ENCODE measurements around the gene LPIN1. TPM values are rescaled to one million over a fixed set of nuclear protein-coding genes. Genes with fewer than 3 reads are reported as not detected.

The LPIN1 gene
- total RNA-seq, 4 donors from 2014 or later = 55.2 to 77.0 (median 72.8) TPM

DNA sequence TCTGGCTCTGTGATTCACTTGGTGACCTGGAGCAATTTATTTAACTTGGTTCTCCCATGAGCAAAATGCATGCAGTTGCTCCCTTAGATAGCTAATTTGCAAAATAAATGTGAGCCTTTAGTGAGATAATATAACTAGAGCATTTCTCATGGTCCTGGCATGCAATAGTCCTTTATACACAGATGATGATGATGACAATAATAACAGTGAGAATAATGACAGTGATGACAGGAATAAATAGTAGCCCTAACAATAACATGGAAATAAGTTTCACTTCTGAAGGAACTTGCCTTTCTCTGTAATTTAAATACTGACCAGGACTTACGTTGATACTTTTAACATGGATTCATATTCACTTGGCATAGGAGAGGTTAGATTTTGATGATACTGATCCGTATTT, 49.2 kb downstream of the LPIN1 start:
- Histone ChIP-seq H3K4me1 (no peaks in the 10 kb centered on the region), H3K36me3 (peaks cover 75 to 98% (median 90%) of the 10 kb centered on the region in 4 donors), H3K9me3 (no peaks in the 10 kb centered on the region), H3K27me3 (no peaks in the 10 kb centered on the region), H3K27ac (replicated peaks in 1 of 4) (no peak overlapping the region), H3K4me3 (no peak overlapping the region)
- no peak for DNase-seq (ENCODE audit: extremely low spot score)
- intact Hi-C loops (cut with DNase I) = no loop called here
- no peak for TF ChIP-seq POLR2AphosphoS5 (IDR thresholded peaks at IDR 0.05)
- 85% methylated on average over 2 of the region's 2 CpGs for WGBS

DNA sequence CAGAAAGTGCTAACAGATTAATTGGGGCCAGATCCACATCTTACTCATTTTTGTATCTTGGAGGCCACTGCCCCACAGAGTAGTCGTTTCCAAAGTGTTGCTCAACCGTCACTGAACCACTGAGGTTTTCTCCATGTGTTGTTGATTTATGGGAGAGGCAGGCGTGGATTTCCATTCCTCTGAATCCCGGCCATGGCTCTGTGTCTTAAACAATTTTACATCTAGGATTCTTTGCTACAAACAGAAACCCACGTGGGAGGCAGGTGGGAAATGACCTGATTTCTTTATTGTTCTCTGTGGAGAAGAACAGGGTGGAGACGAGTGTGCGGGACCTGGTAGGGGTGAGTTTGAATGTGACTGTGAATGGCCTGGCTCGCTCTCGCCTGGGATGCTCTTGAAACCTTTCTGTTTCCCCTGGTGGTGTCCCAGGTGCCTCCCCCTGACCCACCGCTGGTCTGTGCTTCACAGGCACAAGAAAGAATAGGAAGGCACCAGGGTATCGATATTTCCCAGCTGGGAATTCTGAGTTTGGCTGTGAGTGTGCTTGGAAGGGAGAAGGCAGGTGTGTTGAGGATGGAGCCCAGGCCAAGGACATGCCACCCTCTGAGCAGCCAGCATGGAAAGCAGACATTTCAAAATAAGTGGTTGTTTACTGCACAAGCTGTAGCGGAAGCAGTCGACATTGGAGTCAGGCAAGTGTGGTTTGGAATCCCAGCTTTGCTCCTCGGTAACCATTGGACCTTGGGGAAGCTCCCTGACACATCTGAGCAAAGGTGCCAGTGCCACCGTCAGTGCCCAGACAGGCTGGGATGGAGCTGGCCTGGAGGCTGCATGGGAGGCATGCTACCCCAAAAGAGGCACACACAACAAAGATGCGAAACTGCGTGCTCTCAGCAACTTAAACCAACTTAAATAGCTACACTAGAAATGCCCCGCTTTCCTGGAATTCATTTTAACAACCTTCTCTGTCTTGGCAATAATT, 50.0 kb downstream of the LPIN1 start:
- no peaks in the 10 kb centered on the region for H3K27me3 ChIP-seq
- no peak overlapping the region for H3K4me3 ChIP-seq
- intact Hi-C loops (cut with DNase I) = no loop called here
- peaks cover 70 to 97% (median 85%) of the 10 kb centered on the region in 4 donors for H3K36me3 ChIP-seq
- no peak for DNase-seq (ENCODE audit: extremely low spot score)
- TF ChIP-seq EP300 (IDR thresholded peaks at IDR 0.05) (no peak), POLR2AphosphoS5 (IDR thresholded peaks at IDR 0.05) (peak in 1 of 2 donors; percentile 10), POLR2A (IDR thresholded peaks at IDR 0.05; ENCODE audit: low read depth) (no peak)
- TF ChIP-seq, protein P1, sequence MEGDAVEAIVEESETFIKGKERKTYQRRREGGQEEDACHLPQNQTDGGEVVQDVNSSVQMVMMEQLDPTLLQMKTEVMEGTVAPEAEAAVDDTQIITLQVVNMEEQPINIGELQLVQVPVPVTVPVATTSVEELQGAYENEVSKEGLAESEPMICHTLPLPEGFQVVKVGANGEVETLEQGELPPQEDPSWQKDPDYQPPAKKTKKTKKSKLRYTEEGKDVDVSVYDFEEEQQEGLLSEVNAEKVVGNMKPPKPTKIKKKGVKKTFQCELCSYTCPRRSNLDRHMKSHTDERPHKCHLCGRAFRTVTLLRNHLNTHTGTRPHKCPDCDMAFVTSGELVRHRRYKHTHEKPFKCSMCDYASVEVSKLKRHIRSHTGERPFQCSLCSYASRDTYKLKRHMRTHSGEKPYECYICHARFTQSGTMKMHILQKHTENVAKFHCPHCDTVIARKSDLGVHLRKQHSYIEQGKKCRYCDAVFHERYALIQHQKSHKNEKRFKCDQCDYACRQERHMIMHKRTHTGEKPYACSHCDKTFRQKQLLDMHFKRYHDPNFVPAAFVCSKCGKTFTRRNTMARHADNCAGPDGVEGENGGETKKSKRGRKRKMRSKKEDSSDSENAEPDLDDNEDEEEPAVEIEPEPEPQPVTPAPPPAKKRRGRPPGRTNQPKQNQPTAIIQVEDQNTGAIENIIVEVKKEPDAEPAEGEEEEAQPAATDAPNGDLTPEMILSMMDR (IDR thresholded peaks at IDR 0.05) = no peak
- WGBS = 85% methylated on average over 17 of the region's 18 CpGs
- H3K4me1 ChIP-seq = no peaks in the 10 kb centered on the region
- no peaks in the 10 kb centered on the region for H3K9me3 ChIP-seq
- H3K27ac ChIP-seq (replicated peaks in 1 of 4) = no peak overlapping the region

DNA sequence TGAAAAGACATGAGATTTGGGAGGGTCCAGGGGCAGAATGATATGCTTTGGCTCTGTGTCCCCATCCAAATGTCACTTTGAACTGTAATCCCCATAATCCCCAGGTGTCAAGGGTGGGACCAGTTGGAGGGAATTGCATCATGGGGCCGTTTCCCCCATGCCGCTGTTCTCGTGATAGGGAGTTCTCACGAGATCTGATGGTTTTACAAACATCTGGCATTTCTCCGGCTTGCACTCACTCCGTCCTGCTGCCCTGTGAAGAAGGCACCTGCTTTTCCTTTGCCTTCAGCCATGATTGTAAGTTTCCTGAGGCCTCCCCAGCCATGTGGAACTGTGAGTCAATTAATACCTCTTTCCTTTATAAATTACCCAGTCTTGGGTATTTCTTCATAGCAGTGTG, 51.4 kb downstream of the LPIN1 start:
- H3K27ac ChIP-seq (replicated peaks in 1 of 4) = no peak overlapping the region
- no peak overlapping the region for H3K4me3 ChIP-seq
- H3K36me3 ChIP-seq = peaks cover 56 to 97% (median 82%) of the 10 kb centered on the region in 4 donors
- no peak for DNase-seq (ENCODE audit: extremely low spot score)
- WGBS = 92% methylated on average over 6 of the region's 6 CpGs
- no peaks in the 10 kb centered on the region for H3K9me3 ChIP-seq
- H3K27me3 ChIP-seq = no peaks in the 10 kb centered on the region
- H3K4me1 ChIP-seq = no peaks in the 10 kb centered on the region
- intact Hi-C loops (cut with DNase I) = no loop called here
- TF ChIP-seq POLR2AphosphoS5 (IDR thresholded peaks at IDR 0.05) = no peak
- TF ChIP-seq POLR2A (IDR thresholded peaks at IDR 0.05; ENCODE audit: low read depth) = no peak
- no peak for TF ChIP-seq EP300 (IDR thresholded peaks at IDR 0.05)
- TF ChIP-seq, protein P1 (IDR thresholded peaks at IDR 0.05) = no peak

DNA sequence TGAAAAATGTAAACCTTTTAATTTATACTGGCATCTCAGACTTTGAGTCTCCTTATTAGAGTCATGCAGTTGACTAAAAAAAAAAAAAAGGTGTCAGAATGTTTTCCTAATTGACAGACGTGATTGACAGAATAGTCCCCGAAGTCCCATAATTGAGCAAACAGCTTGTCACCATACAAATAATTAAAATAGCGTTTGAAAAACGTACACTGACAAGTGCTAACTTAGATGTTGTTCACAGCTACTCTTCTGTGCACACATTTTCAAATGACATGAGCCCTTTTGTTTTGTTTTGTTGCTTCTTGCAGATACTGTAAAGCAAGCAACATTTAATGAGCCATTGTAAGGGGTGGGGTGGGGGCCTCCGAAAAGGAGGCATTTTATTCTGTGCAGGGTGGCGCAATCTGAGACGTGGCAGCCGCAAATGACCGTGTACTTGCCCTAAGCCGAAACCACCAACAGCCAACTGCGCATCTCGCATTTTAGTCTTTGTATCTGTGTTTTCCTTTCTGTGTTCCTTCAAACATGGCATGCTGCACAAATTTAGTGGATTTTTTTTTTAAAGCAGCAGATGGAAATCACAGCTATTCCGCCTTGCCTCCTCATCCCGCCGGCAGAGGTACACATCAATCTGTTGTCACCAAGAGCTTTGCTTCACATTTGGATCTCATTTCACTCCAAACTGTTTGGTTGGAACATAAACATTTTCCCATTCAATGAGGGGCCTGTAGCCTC, 52.4 kb downstream of the LPIN1 start:
- H3K27ac ChIP-seq (replicated peaks in 1 of 4) = no peak overlapping the region
- WGBS = 85% methylated on average over 15 of the region's 15 CpGs
- no peak for DNase-seq (ENCODE audit: extremely low spot score)
- intact Hi-C loops (cut with DNase I) = no loop called here
- TF ChIP-seq EP300 (IDR thresholded peaks at IDR 0.05) = no peak
- no peak for TF ChIP-seq POLR2AphosphoS5 (IDR thresholded peaks at IDR 0.05)
- TF ChIP-seq, protein P1 (IDR thresholded peaks at IDR 0.05) = no peak
- TF ChIP-seq POLR2A (IDR thresholded peaks at IDR 0.05; ENCODE audit: low read depth) = no peak
- no peak overlapping the region for H3K4me3 ChIP-seq
- no peaks in the 10 kb centered on the region for H3K4me1 ChIP-seq
- H3K36me3 ChIP-seq = peaks cover 55 to 97% (median 82%) of the 10 kb centered on the region in 4 donors
- no peaks in the 10 kb centered on the region for H3K9me3 ChIP-seq
- no peaks in the 10 kb centered on the region for H3K27me3 ChIP-seq

DNA sequence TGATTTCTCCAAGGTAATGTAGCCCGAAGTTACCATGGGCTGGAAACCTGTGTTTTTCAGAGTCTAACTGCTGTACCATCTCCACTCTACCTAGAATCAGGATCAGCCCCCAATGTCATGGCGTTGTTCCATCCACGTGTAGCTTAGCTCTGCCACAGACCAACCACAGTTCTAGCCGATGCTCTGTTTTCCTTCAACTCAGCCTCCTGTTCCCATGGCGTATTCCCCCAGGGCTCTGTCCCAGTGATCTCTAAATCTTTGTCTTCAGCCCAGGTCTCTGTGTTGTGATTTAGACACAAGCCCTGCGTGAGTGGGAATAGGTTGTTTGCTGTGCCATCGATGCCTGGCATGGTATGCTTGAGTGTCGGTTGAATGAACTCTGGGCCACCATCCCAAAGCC, 53.4 kb downstream of the LPIN1 start:
- no peaks in the 10 kb centered on the region for H3K4me1 ChIP-seq
- peaks cover 60 to 97% (median 83%) of the 10 kb centered on the region in 4 donors for H3K36me3 ChIP-seq
- no peaks in the 10 kb centered on the region for H3K27me3 ChIP-seq
- intact Hi-C loops (cut with DNase I) = no loop called here
- H3K27ac ChIP-seq (replicated peaks in 1 of 4) = no peak overlapping the region
- H3K9me3 ChIP-seq = no peaks in the 10 kb centered on the region
- 95% methylated on average over 8 of the region's 8 CpGs for WGBS
- no peak for DNase-seq (ENCODE audit: extremely low spot score)
- TF ChIP-seq POLR2AphosphoS5 (IDR thresholded peaks at IDR 0.05) (no peak), EP300 (IDR thresholded peaks at IDR 0.05) (no peak), POLR2A (IDR thresholded peaks at IDR 0.05; ENCODE audit: low read depth) (no peak)
- H3K4me3 ChIP-seq = no peak overlapping the region

Measured in esophagus muscularis mucosa (tissue), 4 donors.